ENCODE data around the gene FAM229B.
A peak's percentile ranks its signal among the peaks of the same experiment; 100 is the strongest.
"Not testable (repeated sequence)": the region's sequence is repeated elsewhere in the genome, so short reads cannot be mapped to it uniquely, and the experiment has no call there.

The FAM229B gene

DNA sequence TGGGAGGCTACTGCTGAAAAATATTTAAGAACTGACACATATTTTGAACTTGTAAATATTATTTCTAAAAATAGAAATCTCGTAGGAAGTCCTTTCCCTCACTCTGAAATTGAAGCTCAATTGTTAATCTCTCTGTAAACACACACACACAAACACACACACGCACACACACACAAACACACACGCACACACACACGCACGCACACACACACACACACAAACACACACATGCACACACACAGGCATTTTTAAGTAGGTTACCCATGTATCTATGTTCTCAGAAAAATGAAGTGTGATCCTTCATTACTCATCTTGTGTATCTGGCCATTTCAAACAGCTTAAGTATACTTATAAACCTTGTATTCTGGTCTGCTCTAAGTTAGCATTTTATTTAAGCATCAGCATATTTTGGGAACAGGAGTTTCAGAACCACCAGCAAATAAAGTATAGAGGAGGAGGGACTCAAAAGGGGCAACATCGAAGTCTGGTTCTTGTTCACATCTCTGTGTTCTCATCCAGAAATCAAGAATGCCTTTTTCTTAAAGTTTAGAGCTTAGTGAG, 21.9 kb upstream of the FAM229B start:
- no peak for DNase-seq

DNA sequence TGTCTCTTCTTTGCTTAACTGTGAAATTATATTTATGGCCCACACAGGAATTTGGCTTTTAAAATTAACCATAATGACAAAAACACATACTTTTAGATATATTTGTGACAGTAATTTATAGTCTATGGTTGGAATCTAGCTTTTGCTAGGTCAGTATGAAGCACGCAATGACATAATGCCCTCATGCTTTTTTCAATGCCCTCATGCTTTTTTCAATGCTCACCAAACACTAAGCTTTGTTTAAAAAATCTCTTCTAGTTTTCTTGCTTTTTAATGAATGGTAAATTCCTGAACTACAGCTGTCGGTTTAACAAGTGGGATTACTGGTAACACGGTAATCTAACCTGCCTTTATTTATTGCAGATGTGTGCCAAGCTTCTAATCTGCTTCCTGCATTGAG, 20.8 kb upstream of the FAM229B start:
- DNase-seq, result no peak

DNA sequence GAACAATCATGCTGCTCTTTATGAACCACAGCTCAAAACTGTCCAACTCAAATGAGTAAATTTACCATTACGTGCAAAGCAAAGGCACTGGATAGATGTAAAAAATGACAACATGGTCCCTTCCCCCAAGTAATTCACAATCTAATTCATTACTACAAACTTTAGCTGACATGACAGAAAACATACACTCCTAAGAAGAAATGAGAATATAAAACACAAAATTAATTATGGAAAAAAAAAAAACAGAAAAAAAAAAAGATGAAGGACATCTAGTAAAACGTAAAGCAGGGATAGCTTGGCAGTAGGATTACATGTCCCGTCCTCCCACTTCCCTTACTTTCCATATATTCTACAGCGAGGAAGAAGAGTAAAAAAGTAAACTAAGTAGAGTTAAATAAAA, 5.8 kb upstream of the FAM229B start:
- no peak for DNase-seq

DNA sequence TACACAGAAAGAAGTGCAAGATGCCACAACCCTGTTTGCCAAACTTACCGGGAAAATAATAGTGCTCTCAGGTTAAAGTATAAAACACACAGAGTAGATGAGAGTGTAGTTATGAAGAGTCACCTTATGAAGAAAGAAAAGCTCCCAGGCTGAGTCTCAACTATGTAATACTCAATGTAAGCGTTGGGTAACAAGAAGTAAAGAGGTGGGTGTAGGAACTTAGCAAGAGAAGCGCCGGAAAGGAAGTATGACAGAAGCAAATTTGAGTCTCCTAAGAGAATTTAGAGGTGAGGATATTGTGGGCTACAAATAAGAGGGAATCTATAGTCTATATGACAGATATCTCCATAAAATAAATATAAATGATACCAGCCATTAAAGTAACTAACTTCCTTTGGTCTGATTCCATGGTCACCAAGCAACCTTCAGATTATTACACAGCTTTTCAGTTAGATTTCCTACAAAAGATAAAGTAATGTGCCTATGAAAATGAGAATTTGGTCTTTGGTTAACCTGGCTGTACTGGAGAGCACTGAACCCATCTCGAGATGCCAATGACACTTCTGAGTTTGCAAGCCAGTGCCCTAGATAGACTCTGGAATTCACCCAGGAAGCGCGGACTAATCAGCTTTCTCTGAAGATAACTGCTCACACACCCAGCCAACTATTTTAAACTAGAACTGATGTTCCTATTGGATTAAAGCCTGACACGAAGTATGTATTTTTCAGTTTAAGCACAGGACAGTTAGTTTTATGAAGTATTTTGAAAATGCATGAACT, 1.9 kb upstream of the FAM229B start:
- DNase-seq, result no peak

DNA sequence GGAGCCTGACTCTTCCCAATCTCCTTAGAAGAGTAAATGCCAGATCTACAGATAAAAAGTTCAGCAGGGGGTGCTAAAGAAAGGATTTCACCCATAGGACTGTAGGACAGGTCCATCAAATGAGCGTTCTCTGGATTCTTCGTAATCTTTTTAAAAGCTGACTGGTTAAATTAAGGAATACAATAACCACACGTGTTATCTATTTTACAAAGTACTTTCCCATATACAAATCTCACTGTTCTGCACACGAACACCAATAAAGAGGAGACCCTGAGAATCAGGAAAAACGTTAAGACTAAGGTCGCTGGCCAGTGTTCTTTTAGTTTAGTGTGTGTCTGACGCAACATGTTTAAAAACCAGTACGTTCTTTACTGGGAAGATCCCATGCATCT, 651 bp upstream of the FAM229B start:
- DNase-seq, result peak; percentile 57

DNA sequence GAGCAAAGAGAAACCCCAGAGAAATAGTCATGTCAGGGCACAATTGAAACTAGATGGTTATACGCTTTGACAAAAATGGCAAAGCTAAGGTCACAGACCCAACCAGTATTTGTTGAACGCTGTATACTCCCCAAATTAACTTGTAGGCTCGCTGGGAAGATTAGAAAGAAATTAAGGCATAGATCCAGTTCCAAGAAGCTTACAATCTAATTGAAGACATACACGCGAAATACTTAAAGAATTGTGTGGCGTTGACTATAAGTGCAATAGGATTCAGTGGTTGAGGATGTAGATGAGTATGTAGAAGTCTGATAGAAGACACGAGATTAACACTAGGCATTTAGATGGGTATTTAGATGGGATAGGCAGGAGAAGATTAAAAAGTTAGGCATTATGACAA, 525 bp downstream of the FAM229B start:
- DNase-seq, result no peak

DNA sequence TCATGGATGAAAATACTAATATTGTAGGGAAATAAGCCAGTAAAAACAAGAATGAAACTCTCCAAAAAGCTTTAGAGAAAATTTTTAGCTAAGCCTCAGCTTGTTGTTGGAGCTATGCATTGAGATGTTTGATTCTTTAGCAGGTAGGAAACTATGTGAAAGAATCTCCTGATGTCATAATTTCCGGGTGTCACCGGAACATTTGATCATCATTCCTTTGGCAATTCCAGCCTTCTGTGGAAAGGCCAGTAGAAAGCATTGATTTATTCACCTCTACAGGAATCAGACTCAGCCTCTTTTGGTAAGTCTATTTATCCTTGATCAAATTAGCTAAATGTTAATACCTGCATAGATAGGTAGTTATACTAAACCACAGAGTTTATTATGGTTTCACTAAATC, 9.5 kb downstream of the FAM229B start:
- DNase-seq, result no peak

DNA sequence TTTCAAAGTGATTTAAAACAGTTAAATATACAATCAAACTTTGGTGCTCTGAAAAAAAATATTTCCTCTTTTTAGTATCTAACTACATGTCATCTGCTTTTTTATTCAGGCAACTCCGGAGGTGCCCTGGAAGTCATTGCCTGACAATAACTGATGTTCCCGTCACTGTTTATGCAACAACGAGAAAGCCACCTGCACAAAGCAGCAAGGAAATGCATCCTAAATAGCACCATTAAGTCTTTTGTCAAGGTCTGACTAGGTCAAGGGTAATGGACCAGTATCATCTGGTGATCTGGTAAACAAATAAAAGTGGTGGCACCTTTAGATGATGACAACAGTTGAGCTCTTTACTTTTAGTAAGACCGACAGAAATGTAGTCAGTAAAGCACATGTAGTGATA, 13.2 kb downstream of the FAM229B start:
- no peak for DNase-seq

DNA sequence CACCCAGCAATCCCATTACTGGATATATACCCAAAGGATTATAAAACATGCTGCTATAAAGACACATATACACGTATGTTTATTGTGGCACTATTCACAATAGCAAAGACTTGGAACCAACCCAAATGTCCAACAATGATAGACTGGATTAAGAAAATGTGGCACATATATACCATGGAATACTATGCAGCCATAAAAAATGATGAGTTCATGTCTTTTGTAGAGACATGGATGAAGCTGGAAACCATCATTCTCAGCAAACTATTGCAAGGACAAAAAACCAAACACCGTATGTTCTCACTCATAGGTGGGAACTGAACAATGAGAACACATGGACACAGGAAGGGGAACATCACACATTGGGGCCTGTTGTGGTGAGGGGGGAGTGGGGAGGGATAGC, 18.6 kb downstream of the FAM229B start:
- DNase-seq, result not testable (repeated sequence)

DNA sequence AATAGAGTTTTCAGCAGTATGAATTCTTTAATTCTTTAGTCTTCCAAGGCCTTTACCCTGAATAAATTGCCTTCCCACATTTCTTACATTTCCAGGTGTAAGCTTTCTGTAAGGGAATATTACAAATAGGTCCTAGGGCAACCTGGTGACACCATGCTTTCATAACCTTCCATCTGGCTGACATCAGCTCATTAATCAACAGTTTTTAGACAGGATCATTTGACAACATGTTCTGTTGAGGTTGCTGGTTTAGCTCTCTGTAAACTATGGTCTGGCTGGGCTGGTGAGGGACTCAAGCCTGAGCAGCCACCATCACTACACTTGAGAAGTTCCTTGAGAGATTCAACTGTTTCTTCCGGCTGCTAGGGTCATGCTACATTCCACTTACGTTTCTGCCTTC, 19.2 kb downstream of the FAM229B start:
- DNase-seq, result no peak

DNA sequence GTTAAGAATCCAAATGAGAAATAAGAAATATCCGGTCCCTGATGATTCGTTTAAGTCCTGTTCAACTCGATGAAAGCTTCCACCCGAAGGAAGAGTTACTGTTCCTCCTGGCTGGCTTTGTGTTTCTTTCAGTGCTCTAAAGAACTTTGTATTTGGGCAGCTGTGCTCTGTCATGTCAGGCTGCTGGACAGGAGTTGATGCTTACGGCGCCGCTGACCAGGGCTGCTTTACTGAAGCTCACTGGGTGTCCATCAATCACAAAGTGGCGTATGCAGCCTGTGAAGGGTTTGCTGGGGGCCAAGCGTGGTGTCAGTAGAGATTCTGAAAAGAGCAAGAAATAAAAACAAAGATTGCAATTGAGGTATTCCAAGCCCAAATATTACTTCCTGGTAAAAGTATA, 21.9 kb downstream of the FAM229B start:
- no peak for DNase-seq

DNA sequence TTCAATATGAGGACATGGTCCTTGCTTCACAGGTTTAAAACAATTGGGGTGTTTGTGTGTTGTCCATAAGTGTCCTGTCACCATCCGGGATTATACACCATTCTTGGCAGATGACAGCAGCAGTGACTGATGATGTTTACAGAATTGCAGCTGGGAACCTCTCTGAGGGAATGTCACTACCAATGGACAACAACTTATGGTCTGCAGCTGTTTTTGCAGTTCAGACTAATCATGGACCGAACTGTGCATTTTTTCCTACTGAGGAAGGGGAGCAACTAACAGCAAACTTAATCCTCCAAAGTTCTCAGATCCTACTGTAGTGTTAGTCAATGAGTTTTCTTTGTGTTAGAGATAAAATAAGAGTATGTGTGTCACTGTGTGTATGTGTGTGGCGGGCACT, 26.0 kb downstream of the FAM229B start:
- DNase-seq, result no peak

DNA sequence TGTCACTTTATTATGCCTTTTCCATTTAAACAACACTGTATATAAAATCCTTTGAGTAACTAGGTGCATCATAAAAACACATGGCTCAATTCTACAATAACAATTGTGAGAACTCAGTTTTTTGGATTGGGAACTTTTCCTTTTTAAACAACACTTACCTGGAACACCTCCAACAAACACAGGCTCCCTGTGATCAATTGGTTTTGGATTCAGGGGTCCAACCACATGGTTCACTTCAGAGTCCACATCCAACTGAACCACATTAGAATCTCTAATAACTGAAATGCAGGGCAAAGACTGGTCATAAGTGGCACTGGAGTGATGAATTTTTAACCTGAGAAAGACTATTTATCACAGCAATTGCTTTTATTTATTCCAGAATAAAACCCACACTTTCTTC, 26.5 kb downstream of the FAM229B start:
- DNase-seq, result no peak

DNA sequence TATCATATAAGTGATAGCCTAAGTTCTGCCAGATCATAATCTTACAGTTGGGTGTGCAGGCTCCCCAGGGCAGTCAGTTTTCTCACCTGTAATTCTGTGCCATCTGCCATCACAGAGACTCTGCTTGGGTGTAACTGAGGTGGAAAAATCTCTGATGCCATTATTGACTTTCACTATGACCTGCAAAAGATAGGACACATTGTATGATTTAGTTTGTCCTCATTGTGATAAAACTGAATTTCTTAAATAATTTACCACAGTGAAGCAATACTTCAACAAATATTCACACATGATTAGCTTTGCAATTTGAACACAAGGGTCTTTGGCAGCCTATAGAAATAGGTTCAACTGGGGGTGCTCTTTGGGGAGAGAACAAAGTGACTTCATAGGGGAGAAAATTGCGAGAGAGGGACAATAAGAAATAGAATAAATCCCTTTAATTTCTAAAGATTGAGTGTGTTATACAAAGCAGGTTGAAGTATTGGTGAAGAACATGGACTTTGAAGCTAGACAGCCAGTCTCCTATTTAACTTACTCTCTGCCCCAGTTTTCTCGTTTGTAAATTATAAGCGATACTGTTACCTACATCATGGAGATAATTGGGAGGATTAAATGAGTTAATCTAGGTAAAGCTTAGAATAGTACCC, 27.3 kb downstream of the FAM229B start:
- no peak for DNase-seq

DNA sequence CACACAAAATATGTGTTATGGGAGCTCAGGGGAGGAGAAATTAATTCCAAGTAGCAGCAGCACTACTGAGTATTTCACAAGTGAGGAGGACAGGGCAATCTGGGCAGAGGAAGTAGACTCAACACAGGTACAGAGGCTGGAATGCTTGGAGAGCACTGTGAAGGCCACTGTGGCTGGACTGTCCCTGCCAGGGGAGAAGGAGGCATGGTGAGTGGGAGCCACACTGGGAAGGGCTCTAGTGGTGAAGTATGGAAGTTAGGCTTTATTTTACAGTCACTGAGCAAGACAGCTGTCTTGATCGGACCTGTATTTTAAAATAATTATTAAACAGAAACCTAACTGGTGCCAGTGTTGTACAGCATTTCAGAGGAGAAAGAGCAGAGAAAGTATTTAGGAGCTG, 28.8 kb downstream of the FAM229B start:
- no peak for DNase-seq

DNA sequence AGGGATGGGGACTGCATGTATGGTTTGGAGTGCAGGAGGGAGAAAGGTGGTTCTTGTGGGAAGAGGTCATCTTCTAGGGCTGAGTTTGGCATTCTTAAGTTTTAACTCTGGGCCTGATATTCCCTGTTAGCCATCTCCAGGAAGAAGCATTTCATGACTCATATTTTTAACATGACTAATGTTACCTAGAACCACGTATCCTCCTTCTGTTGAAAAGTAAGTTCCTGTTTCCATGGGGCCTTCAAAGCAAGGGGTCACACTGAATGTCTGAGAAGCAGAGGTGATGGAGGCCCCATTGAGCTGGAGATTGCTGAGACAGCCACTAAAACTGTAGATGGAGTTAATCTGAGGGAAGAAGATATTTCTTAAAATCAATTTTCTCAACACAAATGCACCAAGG, 30.2 kb downstream of the FAM229B start:
- no peak for DNase-seq

DNA sequence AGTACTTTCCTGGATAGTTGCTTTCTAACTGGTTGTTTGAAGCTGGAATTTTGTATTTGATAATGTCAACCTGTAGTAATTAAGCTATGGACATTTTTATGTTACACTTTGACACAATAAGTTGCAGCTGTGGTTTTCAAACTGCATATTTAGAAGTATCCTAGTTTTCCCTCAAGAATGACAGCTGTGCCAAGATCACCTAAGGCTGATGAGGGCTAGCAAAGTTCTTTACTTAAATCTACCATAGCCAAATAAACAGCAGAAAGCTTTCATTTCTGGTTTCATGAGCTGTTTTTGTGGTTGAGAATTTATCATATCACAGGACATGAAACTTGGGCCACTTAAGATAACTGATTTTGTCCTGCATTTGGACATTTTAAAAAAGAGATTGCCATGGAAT, 30.6 kb downstream of the FAM229B start:
- no peak for DNase-seq

DNA sequence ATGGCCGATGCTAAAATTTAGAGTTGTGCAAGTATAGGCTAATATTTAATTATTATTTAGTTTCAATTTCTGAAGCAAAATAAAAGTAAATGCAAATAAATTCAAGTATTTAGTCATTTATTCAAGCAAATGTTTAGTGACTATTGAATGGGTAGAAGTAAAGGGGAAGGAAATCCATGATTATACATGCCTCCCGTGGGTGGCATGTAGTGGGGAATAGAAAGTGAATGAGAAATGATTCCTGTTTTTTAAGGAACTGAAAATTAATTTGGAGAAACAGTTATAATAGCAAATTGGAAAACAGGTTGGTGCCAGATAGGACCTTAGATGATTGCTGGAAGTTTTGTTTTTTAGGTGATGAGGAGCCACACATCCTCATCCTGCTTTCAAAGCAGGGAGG, 35.4 kb downstream of the FAM229B start:
- no peak for DNase-seq

DNA sequence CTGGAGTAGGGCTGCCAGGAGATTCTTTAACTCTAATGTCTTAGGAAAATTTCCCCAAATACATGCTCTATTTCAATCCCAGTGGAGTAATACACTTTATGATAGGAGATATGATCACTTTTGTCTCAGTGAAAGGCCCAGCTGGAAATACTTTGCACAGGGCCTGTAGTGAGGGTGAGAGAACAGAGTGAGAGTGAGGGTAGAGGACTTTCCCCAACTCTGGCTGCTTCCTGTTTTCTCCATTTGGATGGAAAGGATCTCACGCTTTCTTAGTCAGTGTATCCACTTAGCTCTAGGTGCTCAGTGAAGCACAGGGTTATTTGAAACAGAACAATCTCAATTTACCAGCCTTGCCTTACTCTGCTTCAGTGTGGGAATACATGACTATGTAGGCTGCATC, 36.6 kb downstream of the FAM229B start:
- no peak for DNase-seq

DNA sequence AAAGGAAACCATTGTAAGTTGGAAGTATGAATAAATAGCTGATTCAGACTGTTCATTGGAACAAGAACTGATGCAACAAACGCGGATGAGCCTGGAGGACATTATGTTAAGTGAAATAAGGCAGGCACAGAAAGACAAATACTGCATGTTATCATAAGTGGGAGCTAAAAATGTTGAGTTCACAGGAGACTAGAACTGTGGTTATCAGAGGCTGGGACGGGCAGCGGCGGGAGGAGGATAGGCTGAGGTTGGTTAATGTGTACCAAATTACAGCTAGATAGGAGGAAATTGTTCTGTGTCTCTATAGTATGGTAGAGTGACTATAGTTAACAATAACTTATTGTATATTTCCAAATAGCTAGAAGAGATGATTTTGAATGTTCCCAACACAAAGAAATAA, 40.8 kb downstream of the FAM229B start:
- no peak for DNase-seq

DNA sequence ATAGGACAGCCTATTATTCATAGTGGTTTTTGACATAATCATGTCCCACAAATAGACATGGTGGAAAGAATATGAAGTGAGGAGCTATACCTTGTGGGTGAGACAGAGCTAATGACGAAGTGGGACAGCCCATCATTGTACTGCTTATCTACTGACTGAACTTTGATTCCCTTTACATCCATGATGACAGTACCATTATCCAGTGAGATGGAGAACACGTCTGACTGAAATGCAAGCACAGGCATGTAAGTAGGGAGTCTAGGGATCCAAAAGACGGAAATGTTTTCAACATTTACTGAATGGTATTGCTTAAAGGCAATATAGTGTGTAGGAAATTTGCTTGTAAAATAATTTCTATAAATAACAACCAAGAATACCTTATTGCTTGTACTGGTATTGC, 43.5 kb downstream of the FAM229B start:
- no peak for DNase-seq

DNA sequence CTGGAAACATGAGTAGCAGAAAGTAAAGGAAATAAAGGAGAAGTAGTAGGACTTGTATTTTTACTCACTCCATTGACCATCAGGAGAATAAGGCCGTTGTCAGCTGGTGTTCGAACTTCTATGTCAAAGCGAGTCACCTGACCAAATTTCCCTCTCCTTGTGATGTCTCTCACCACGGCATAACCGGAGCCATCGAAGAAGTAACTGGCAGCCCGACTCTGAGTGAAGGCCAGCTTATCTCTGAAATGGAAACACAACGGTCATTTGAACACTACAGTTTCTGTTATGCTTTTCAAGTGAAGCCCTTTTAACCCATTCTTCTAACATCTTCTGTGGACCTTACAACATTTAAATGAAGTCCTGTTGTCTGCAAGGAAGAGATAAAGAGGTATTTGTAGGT, 51.7 kb downstream of the FAM229B start:
- no peak for DNase-seq

DNA sequence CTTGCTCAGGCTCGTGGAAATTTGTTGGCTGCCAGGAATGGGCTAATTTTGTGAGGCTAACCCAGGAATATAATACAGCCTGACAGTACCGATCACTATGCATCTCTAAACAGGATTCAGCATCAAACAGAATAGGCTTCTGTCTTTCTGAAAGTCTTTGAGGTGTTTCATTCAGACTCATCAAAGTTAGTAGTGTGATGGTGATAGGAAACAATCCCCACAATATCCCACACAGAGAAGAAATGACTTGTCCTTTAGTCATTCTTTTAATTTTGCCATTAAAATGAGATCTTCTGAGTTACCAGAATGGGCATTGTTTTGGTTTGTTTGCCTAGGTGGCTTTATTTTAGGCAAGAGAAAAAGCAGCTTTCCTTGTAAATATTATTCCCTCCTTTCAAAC, 54.3 kb downstream of the FAM229B start:
- no peak for DNase-seq

DNA sequence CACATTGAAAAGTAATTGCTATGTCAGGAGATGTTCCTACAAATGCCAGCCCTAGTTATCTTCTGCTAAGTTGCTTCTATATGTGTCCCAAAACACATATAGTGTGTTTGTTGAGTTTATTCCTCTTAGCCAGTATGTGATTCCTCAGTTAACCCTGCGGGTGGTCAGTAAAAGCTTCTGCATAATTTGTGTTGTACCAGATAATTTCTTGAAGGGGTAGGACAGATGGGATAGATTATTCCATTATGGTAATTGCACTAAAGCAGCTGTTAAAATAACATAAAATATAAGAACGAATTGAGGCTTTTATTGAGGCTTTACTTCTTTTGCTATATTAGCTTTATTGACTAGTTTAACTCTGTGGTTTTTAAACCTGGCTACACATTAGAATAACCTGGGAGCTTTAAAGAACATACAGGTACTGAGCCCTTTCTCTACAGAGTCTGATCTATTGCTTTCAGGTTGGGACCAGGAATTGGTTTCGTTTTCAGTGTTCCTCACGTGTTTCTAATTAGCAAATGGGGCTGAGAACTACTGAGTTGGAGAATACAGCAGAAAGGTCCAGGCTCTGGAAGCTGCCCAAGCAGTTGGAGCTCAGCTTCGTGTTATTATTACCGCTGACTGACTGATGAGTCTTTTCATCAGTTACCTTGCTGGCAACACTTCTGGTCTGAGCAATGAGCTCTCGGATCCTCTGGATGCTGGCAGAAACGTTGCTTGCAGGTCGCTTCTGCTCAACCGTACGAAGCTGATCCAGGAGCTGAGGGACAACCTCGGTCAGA, 56.9 kb downstream of the FAM229B start:
- DNase-seq, result peak; percentile 90
